ENCODE measurements around the gene PSMA8.
"Not testable (repeated sequence)": the region's sequence is repeated elsewhere in the genome, so short reads cannot be mapped to it uniquely, and the experiment has no call there.

- not testable (repeated sequence) for TF ChIP-seq CTCF (IDR thresholded peaks at IDR 0.05; ENCODE audit: low read depth, low read length, missing input control); MAX (IDR thresholded peaks at IDR 0.05); EGR1 (IDR thresholded peaks at IDR 0.05; ENCODE audit: low read depth in 2 of 2); REST (IDR thresholded peaks at IDR 0.05); TAF1 (conservative IDR thresholded peaks at IDR 0.05); HNF4G (IDR thresholded peaks at IDR 0.05); RAD21 (IDR thresholded peaks at IDR 0.05); GABPA (IDR thresholded peaks at IDR 0.05 in 1 of 2, conservative IDR thresholded peaks at IDR 0.05 in 1 of 2); JUND (IDR thresholded peaks at IDR 0.05); YY1 (IDR thresholded peaks at IDR 0.05)
Observed at GRCh38 chr18:26167592-26167991, 33.9 kb downstream of the PSMA8 start.

All from liver (tissue), 3 donors.